ENCODE measurements around the gene SLC23A1. TPM values are rescaled to one million over a fixed set of nuclear protein-coding genes. Genes with fewer than 3 reads are reported as not detected.
A peak's percentile ranks its signal among the peaks of the same experiment; 100 is the strongest.

Gene SLC23A1
- total RNA-seq, 6 experiments from 2014 or later, result 11.7 to 51.0 (median 22.8) TPM

DNA sequence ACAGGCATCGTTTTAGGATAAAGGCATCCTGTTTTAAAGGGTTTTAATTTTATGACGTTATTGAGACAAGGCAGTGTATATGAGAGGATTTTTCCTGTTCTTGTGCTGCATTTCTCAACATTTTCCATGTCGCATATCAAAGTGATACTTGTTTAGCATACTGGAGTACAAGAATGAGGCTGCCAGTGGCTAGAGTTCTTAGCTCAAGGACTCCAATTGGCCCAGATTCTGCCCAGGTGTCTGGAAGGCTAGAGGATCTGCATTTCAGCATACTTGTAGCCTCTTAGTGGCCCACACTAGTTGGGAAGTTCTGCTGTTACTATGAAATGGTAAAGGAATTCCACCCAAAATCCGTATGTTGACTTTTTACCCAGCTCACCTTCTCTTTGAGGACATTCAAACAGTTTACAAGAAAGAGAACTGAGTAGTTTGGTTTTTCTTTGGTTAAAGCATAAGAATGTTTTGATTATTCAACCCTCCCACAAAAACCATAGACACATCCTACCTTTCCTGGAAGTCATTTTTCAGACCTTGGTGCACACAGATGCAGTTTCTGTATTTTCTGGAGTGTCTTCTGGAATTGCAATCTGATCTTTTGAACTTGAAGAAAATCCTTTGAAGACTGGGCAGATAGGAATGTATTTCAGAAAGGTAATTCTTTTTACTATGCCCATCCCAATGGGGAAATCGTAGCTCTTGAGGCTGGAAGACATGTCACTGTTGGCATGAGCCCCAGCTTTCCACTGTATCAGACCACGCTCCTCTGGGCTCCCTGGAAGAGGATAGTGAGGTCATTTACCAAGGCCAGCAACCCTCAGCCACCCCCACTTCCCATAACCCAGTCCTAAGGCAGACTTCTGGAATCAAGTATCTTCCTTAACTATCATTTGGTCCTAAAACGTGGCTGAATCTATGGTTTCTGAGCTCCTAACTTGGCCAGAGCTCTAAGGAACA is 11.3 kb downstream of the SLC23A1 start:
- Histone ChIP-seq H3K9me3 (no peaks in the 10 kb centered on the region), H3K27me3 (no peaks in the 10 kb centered on the region), H3K4me1 (peaks cover 0 to 21% (median 0%) of the 10 kb centered on the region in 4 donors), H3K27ac (no peak overlapping the region), H3K4me3 (no peak overlapping the region), H3K36me3 (peaks cover 0 to 47% (median 9%) of the 10 kb centered on the region in 4 donors)
- DNase-seq (no peak), ATAC-seq (no peak)
- no peak for TF ChIP-seq POLR2A (IDR thresholded peaks at IDR 0.05)
- no peak for TF ChIP-seq CTCF (IDR thresholded peaks at IDR 0.05)
- intact Hi-C loops (cut with DNase I), result no loop called here
- WGBS (ENCODE audit: insufficient coverage, low coverage, low lambda C conversion rate, missing lambda C conversion rate), result 72% methylated on average over 7 of the region's 7 CpGs

GRCh38 chr5:139369181-139369580 is 13.9 kb downstream of the SLC23A1 start:
- H3K36me3 ChIP-seq, result peaks cover 0 to 72% (median 23%) of the 10 kb centered on the region in 4 donors
- TF ChIP-seq CTCF (IDR thresholded peaks at IDR 0.05), result no peak
- TF ChIP-seq POLR2A (IDR thresholded peaks at IDR 0.05), result no peak
- intact Hi-C loops (cut with DNase I), result no loop called here
- no peak for ATAC-seq
- no peaks in the 10 kb centered on the region for H3K27me3 ChIP-seq
- 91% methylated on average over 1 of the region's 1 CpG for WGBS (ENCODE audit: insufficient coverage, low coverage, low lambda C conversion rate, missing lambda C conversion rate)
- no peak overlapping the region for H3K27ac ChIP-seq
- H3K9me3 ChIP-seq, result no peaks in the 10 kb centered on the region
- H3K4me1 ChIP-seq, result peaks cover 0 to 15% (median 0%) of the 10 kb centered on the region in 4 donors
- no peak overlapping the region for H3K4me3 ChIP-seq
- no peak for DNase-seq

- intact Hi-C loops (cut with DNase I), result no loop called here
- TF ChIP-seq CTCF (IDR thresholded peaks at IDR 0.05) (peak in 1 of 4 donors; percentile 5), POLR2A (IDR thresholded peaks at IDR 0.05) (no peak)
- no peak overlapping the region for H3K4me3 ChIP-seq
- peaks cover 0 to 11% (median 0%) of the 10 kb centered on the region in 4 donors for H3K4me1 ChIP-seq
- no peaks in the 10 kb centered on the region for H3K9me3 ChIP-seq
- ATAC-seq, result no peak
- peaks cover 0 to 78% (median 26%) of the 10 kb centered on the region in 4 donors for H3K36me3 ChIP-seq
- 48% methylated on average over 2 of the region's 2 CpGs for WGBS (ENCODE audit: insufficient coverage, low coverage, low lambda C conversion rate, missing lambda C conversion rate)
- no peak for DNase-seq
- no peak overlapping the region for H3K27ac ChIP-seq
- H3K27me3 ChIP-seq, result no peaks in the 10 kb centered on the region
Measured at GRCh38 chr5:139368613-139369012, 14.5 kb downstream of the SLC23A1 start.

DNA sequence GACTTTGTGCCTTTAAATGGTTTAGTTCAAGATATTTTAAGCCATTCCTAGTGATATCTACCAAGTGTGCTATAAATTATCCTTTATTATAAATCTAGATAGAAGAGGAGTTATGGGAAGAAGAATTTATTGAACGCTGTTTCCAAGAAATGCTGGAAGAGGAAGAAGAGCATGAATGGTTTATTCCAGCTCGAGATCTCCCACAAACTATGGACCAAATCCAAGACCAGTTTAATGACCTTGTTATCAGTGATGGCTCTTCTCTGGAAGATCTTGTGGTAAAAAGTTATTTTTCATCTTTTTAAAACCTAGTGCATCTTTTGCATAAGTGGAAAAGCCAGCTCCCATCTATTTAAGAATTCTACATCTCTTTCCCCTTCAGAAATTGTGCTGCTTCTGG is 18.6 kb downstream of the SLC23A1 start:
- 36% methylated on average over 2 of the region's 2 CpGs for WGBS (ENCODE audit: insufficient coverage, low coverage, low lambda C conversion rate, missing lambda C conversion rate)
- Histone ChIP-seq H3K27ac (no peak overlapping the region), H3K4me1 (no peaks in the 10 kb centered on the region), H3K36me3 (peaks cover 0 to 61% (median 22%) of the 10 kb centered on the region in 4 donors), H3K4me3 (no peak overlapping the region), H3K9me3 (no peaks in the 10 kb centered on the region), H3K27me3 (no peaks in the 10 kb centered on the region)
- TF ChIP-seq CTCF (IDR thresholded peaks at IDR 0.05) (no peak), POLR2A (IDR thresholded peaks at IDR 0.05) (no peak)
- ATAC-seq (no peak), DNase-seq (no peak)
- intact Hi-C loops (cut with DNase I), result no loop called here
